Coronary artery (tissue), 2 donors: ENCODE results near the gene RANBP9.

ENCODE experiments used
- DNase-seq: peaks from one replicate; pipeline ENCODE4 v3.0.0-alpha.2; 2017; ENCODE audit warnings: low spot score
- H3K27ac ChIP-seq, 2 donors: fragments of 200-600 bp; sonication (generic); one replicate each; pipeline ENCODE4 v1.5.1; 2016 to 2019
- H3K4me3 ChIP-seq: fragments of 200-600 bp; sonication (generic); 2 replicates; pipeline ENCODE4 v1.5.1; 2016; ENCODE audit warnings: mild to moderate bottlenecking, moderate library complexity
- CTCF ChIP-seq: fragments of 200-600 bp; sonication (generic); IDR thresholded peaks from one replicate; pipeline ENCODE4 v1.5.1; 2019; ENCODE audit warnings: antibody characterized with exemption

RANBP9 gene

DNA sequence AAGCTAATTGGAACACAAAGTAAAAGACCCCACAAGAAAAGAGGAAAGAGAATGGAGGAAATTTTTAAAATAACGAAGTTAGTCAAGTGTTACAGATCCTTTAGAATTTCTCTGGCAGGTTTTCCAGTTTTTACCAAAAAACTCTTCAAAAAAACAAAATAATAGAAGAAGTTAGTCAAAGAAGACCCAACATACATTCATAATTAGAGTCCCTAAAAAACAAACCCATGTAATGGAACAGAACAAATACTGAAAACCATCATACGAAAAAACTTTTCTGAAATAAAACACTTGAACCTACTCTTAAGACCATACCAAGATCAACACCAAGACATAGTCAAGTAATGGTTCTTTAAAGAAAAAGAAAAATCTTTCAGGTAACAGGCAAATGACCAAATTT lies 31.6 kb downstream of the RANBP9 start:
- TF ChIP-seq CTCF = no peak
- no peak overlapping the region for H3K4me3 ChIP-seq
- no peak for DNase-seq
- H3K27ac ChIP-seq = no peak overlapping the region

- no peak for TF ChIP-seq CTCF
- DNase-seq = no peak
- Histone ChIP-seq H3K27ac (no peak overlapping the region), H3K4me3 (no peak overlapping the region)
Measured at GRCh38 chr6:13678255-13678983, 33.2 kb downstream of the RANBP9 start.

GRCh38 chr6:13677878-13678254 lies 33.8 kb downstream of the RANBP9 start:
- Histone ChIP-seq H3K4me3 (no peak overlapping the region), H3K27ac (no peak overlapping the region)
- DNase-seq = no peak
- no peak for TF ChIP-seq CTCF

DNA sequence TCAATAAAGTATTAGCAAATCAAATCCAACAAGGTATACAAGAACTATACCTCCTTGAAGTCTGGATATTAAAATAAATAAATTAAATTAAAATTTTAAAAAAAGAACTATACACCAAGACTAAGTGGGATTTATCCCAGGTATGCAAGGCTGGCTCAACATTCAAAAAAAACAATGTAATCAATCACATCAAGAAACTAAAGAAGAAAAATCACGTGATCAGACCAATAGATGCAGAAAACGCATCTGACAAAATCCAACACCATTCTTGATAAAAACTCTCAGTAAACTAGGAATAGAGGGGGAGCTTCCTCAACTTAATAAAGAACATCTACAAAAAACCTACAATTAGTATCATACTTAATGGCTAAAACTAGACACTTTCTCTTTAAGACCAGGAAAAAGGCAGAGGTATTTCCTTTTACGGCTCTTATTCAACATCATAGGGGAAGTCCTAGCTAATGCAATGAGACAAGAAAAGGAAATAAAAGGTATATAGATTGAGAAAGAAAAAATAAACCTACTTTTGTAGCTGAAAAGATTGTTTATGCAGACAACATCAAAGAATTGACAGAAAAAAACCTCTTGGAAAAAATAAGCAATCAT lies 35.0 kb downstream of the RANBP9 start:
- TF ChIP-seq CTCF = no peak
- DNase-seq = no peak
- no peak overlapping the region for H3K27ac ChIP-seq
- H3K4me3 ChIP-seq = no peak overlapping the region

DNA sequence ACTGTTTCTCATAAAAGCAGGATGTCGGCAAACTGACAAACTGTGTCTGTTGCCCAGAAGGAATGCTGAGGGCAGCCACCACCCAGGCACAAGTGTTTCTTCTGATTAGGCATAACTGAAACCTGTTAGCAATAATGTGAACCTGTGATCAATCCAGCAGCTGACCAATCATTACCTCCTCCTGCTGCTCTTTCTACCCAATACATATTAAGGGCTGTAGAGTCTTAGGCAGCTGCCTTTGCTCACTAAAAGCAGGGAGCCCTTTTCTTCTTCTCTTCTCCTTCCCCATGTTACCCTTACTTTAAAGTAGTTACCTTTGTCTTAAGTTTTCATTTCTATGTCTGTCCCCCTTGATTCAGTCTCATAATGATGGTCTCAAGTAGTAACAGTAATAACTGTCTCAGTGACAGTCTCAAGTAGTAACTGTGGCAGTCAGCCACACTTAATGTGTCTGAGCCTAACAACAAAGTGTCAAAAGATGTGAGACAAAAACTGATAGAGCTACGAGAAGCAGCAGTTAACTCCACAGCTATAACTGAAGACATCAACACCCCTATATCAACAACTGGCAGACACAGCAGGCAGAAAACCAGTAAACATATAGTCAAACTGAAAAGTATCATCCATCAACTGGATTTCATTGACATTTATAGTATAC lies 37.0 kb downstream of the RANBP9 start:
- Histone ChIP-seq H3K27ac (no peak overlapping the region), H3K4me3 (no peak overlapping the region)
- no peak for TF ChIP-seq CTCF
- DNase-seq = no peak

DNA sequence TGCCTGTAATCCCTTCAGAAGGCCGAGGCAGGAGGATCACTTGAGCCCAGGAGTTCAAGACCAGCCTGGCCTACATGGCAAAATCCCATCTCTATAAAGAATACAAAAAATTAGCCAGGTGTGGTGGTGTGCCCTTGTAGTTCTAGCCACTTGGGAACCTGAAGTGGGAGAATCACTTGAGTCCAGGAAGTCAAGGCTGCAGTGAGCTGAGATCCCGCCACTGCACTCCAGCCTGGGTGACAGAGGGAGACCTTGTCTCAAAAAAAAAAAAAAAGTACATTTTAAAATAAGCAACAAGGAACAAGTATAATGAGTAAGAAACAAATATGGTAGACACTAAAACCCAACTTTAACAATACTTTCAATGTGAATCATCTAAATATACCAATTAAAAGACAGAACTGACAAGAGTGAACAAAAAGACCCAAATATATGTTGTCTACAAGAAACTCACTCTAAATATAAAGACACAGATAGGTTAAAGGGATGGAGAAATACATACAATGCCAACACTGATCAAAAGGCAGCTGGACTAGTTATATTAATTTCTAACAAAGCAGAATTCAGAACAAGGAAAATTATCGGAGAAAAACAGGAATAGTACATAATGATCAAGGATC lies 37.7 kb downstream of the RANBP9 start:
- no peak for DNase-seq
- no peak for TF ChIP-seq CTCF
- H3K4me3 ChIP-seq = no peak overlapping the region

More for the DNA sequence above, 37.7 kb downstream of the RANBP9 start:
- no peak overlapping the region for H3K27ac ChIP-seq
